Fibroblast of lung (primary cell): ENCODE data around the gene MUC13.

Experiments used
- CTCF ChIP-seq, 2 donors: IDR thresholded peaks in 1 of 2; conservative IDR thresholded peaks in 1 of 2; 1 replicate in 1 of 2; 2 replicates in 1 of 2; pipeline ENCODE4 v1.5.1; 2011 to 2012; ENCODE audit warnings: low read length in 2 of 2, control low read depth in 1 of 2, inconsistent platforms in 1 of 2, low read depth in 1 of 2, mild to moderate bottlenecking in 1 of 2
- EZH2 ChIP-seq: IDR thresholded peaks from 2 replicates; pipeline ENCODE4 v1.5.1; 2012; ENCODE audit warnings: low read length, control low read depth, mild to moderate bottlenecking; ENCODE audit errors: missing control alignments

GRCh38 chr3:124858275-124858674 lies 76.3 kb downstream of the MUC13 start:
- no peak for TF ChIP-seq CTCF (conservative IDR thresholded peaks at IDR 0.05 in 1 of 2, IDR thresholded peaks at IDR 0.05 in 1 of 2; ENCODE audit: low read depth in 1 of 2, low read length in 2 of 2)
- TF ChIP-seq EZH2, result no peak
